Left kidney (tissue), 2 donors: Measurements from ENCODE around the gene RNF111. TPM values are rescaled to one million over a fixed set of nuclear protein-coding genes. Genes with fewer than 3 reads are reported as not detected.
"Not testable (repeated sequence)": the region's sequence is repeated elsewhere in the genome, so short reads cannot be mapped to it uniquely, and the experiment has no call there.

Experiments used
- DNase-seq: peaks from one replicate; pipeline ENCODE4 v3.0.0-alpha.2; 2013
- polyA plus RNA-seq: library from polyadenylated mRNA; unstranded; fragments of 120-200 nt; gene quantifications from one replicate; pipeline ENCODE4 v1.2.1, GENCODE V29; 2013; ENCODE audit not compliant: insufficient read length

The RNF111 gene
- polyA plus RNA-seq, 1 donor: 42.1 TPM

DNA sequence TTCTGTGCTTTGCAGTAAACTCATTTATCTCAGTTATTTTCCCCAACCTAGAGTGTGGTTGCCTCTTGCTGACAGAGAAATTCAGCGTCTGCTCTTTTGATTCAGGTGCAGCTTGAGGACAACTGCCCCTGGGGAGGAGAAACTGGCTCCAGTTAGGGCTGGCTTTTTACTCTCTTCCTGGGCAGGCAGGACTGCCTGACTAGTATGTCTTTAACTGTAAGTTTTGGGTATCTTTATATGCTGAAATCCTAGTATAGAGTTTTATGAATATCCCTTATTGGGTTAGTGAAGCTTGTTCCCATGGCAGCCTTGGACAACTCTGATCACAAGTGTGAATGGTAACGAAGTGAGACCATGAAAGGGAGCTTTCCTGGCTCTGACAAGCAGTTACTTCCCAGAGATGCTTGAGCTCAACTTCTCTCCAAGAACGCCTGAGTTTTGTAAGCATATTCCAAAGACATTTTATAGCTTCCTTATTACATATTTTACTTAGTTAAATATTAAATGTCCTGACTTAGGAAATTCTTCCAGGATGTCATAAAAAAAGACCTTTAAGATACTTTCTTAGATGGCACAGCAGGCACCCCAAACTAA is 144.6 kb downstream of the RNF111 start:
- DNase-seq: no peak

DNA sequence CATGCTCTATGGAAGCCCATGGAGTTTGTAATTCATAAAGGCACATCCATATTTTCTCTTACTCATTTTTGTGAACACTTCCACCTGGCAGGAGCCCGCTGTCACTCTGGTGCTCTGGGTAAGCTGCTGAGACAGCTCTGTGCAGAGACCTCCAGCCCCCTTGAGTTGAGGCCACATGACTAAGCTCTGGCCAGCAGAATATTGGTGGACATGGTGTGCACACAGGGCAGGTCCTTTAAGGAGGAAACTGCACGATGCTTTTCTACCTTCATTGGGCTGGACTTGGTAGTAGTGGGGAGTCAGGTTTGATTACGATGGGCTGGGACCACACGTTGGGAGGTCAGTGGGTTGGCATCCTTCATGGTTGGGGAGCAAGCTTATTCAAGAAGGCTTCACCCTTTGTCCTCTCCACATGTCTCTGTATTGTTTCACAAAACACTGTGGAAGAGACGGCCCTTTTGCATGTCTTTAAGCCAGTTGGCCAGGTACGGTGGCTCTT is 146.5 kb downstream of the RNF111 start:
- DNase-seq: no peak

GRCh38 chr15:59137566-59137965 is 150.1 kb downstream of the RNF111 start:
- DNase-seq: no peak

GRCh38 chr15:59138243-59138642 is 150.8 kb downstream of the RNF111 start:
- DNase-seq: no peak

DNA sequence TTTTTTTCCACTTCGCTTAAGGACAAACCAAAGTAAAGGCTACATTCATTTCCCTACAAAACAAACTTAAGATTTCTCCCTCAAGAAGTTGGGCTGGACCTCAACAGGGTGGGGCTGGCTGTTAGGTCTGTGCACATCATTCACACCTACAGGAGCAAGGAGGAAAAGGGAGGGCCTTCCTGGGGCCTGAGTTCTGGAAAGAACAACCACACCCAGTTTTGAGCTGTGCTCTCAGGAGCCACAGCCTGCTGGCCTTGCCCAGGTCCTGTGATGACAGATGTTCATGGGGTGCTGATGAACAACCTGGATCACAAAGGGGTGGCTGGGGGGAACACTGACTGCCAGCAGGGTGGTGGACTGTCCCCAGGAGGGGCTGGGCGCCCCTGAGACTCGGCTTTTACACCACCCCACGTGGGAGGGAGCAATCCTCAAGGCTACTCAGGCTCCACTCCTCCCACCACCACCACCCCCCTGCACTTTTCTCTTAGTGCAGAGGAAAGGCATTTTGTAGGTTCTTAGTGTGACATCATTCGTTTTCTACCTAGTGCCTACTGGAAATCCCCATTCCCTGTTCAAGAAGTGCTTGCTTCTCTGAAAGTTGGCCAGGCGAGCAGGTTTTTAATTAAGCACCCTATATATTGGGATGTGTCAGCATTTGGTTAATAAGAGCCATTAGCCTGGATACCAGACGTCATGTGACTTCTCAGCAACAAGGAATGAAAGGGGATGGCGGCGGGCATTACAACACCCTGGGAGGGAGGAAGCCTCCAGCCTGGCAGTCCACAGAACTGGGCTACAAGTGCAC is 153.2 kb downstream of the RNF111 start:
- DNase-seq: no peak

GRCh38 chr15:59143281-59143680 is 155.8 kb downstream of the RNF111 start:
- no peak for DNase-seq

GRCh38 chr15:59144594-59144993 is 157.1 kb downstream of the RNF111 start:
- not testable (repeated sequence) for DNase-seq

Other genes starting within 250 kb of the RNF111 start
- gene ADAM10, start 238.0 kb upstream of the RNF111 start, polyA plus RNA-seq: 264 TPM
- 31.1 TPM for gene MINDY2, start 216.4 kb upstream of the RNF111 start, polyA plus RNA-seq
- gene SLTM, start 54.0 kb upstream of the RNF111 start, polyA plus RNA-seq: 183 TPM
- gene CCNB2, start 117.5 kb downstream of the RNF111 start, polyA plus RNA-seq: 61.4 TPM
- gene LDHAL6B, start 219.2 kb downstream of the RNF111 start, polyA plus RNA-seq: 0.23 TPM